Eye (tissue), 1 donor: Measurements from ENCODE around the gene HMG20A.
"Not testable (repeated sequence)": the region's sequence is repeated elsewhere in the genome, so short reads cannot be mapped to it uniquely, and the experiment has no call there.

Source experiments
- DNase-seq: peaks from one replicate; pipeline ENCODE4 v3.0.0-alpha.2; 2015

HMG20A gene

GRCh38 chr15:77409259-77410156, 11.2 kb upstream of the HMG20A start:
- no peak for DNase-seq

DNA sequence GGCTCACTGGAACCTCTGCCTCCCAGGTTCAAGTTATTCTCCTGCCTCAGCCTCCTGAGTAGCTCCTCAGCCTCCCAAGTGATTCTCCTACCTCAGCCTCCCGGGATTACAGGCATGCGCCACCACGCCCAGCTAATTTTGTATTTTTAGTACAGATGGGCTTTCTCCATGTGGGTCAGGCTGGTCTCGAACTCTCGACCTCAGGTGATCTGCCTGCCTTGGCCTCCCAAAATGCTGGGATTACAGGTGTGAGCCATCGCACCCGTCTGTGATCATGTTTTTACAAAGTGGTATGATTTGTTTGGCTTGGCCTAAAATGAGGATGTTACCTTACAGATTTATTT, 10.6 kb upstream of the HMG20A start:
- not testable (repeated sequence) for DNase-seq

DNA sequence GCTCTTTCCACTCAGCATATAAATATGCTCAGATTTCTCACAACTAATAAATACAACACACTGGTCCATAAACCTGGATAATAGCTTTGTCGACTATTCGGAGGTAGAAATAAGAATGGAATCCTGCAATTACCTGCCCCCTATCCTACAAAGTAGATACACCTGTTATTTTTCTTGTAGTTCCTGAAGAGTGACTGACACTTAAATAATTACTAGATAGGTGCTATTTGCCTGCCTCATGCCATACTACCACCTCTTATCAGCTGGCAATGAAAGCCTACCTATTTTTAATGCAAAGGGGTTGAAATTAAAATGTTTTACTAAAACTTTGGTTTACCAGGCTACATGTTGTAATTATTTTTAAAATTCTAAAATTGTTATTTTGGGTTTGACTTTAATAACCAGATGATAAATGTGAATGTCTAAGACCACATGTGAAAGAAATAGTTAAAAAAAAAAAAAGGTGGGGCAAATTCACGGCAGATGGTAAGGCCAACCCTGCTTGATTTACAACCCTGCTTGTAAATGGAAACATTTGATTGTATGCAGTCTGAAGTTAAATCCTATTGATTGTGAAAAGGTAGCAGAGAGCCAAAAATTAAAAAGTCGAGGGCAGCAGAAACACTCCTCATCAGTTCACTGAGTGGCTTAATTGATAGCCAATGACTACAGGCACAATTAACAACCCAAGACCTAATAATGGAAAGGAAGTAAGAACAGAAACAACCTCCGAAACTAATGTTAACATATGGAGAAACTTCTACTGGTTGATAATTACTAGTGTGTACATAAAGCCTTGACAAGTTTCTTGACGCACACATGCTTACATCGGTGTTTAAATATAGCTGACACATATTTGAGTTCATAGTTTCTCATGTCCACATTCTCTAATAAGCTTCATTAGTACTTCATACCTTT, 9.7 kb upstream of the HMG20A start:
- DNase-seq, result no peak

- DNase-seq, result no peak
Observed at GRCh38 chr15:77411619-77411976, 9.1 kb upstream of the HMG20A start.

DNA sequence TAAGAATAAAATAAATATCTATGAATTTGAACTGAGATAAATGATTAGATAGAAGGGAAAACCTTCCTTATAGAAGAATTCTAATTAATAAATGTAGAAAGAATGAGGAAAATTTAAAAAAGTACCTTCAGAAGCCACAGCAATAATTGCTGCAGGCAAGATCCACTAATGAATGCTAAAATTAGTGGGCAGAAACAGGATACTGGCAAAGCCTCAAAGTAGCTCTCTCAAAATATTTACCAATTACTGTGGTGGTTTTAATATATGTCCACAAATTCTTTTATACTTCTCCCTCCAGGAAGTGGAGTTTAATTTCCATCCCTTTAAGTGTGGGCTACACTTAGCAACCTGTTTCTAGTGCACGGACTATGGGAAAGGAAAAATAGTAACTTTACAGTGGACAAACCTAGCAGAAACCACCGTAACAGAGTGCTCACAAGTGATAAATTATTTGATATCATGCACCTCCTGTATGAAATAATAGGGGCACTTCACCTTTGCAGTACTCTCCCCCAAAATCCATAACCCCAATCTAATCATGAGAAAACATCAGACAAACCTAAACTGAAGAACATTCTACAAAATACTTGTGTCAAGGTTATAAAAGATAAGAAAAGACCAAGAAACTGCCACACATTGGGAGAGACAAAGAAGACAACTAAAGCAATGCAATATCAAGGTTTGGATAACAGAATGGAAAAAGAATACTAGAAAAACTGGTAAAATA, 7.6 kb upstream of the HMG20A start:
- no peak for DNase-seq

- DNase-seq, result no peak
Observed at GRCh38 chr15:77413699-77414349, 6.9 kb upstream of the HMG20A start.

DNA sequence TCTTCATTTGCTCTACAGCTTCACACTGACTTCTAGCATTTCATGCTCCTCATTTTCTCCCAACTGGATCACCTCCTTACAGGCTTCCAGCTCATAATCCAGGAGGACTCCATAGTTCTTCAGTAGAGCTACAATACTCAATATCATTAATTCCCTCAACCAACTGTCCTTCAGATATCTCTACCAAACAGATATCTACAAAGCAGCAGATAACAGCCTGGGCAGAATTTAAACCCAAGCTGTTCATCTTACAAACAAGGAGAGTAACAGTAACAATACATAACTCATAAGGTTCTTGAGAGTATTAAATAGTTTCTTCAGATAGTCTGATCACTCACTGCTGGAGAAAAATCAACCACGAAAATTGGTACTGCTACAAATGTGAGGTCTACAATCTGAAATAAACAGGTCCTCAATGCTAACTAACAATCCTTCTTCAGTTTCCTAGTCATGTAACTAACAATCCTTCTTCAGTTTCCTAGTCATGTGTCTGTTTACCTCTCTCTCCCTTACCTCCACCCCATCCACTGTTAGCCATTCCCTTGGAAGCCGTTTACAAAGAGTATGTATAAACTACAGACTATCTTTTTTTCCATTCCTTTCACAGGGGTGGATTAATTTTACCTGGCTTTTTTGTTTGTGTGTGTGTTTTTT, 5.8 kb upstream of the HMG20A start:
- DNase-seq, result no peak

- DNase-seq, result no peak
Observed at GRCh38 chr15:77415450-77416147, 5.1 kb upstream of the HMG20A start.

GRCh38 chr15:77416148-77416455, 4.6 kb upstream of the HMG20A start:
- no peak for DNase-seq

GRCh38 chr15:77416954-77417353, 3.7 kb upstream of the HMG20A start:
- DNase-seq, result no peak

DNA sequence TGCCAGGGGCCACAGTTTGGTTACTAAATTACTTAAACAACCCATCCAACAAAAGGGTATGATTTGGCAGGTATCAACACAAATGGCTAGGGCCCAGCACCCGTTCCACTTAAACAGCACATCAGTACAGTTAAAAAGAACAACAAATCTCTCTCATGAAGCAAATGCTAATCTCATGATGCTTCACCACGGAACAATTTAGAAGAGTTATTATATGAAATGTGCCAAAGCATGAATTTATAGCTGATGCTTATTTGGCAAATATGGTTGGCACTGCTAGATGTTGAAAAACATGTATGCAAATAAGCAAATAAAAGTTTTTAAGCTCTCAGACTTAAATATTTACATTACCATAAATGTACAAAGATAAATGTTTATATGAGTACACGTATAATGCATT, 3.1 kb upstream of the HMG20A start:
- no peak for DNase-seq

GRCh38 chr15:77418391-77418965, 2.2 kb upstream of the HMG20A start:
- no peak for DNase-seq

DNA sequence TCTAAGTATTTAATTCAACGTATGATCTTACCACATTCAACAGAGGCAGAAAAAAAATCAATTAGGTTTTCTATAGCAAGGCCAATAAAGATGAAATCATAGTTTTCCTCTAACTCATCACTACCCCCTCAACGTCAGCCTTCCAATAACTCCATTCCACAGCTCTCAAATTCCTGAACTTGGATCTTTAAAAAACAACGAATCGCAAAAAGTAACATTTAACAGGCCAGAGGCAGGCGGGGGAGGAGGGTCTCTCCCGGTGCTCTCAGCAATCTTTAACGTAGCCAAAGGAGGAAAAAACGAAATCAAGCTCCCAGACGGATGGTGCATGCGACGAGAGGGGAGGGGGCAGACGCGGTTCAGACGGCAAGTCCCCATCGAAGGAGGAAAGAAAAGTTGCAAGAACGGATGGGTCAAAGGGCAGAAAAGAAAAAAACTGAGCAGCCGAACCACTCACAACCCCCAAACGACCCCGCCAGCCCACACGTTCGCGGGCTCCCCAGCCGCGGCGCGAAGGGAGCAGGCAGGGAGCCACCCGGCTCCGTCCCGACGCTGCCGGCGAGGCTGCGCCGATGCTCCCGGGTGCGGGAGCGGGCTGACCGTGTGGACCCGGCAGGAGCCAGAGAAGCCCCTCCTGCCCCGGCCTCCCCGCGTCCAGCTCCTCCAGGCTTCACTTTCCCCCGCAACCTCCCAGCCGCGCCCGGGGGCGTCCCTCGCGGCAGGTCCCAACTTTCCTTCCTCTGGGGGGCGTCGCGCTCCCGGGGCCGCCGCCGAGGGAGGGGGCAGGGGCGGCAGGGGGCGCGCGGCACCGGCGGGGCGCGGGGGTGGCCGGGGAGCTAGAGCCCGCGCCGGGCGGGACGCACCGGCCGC, 1.5 kb upstream of the HMG20A start:
- DNase-seq, result peak; percentile 81

DNA sequence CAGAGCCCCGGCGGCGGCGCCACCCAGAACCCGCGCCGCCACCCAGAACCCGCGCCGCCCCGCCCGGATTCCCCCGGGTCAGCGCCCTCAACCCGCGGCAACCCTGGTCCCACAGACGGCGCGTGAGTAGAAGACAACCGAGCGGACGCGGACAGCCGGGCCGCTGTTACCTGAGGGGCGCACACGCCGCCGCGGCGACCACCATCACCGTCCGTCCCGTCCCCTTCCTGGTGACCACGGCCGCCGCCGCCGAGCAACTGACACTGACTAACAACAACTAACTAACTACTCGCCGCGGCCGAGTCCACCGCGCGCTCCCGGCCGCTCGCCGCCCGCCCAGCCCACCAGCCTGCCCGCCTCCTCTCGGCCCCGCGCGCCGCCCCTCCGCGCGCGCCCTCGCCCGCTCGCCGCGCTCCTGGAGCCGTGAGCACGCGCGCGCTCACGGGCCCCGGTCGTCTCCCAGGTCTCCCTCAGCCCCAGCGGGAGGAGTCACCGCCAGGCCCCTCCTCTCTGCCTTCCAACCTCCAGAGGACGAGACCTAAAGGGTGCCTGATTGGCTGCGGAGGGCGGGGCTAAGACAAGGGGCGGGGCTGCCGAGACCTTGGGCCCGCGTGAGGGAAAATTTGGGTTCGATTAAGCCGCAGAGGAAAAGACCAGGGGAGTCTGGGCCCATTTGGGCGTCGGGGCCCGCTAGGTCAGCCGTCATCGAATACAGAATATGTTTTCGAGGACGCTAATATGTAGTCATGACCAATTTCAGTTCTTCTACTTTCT, 665 bp upstream of the HMG20A start, which contains the start of gene PEAK1:
PEAK1 (minus strand) TSS at position 269 of the 774 bp plus-strand sequence. CDS start 238,178 bp downstream, outside the sequence.
- peak; percentile 100 for DNase-seq

GRCh38 chr15:77421370-77421700, 647 bp downstream of the HMG20A start:
- no peak for DNase-seq

DNA sequence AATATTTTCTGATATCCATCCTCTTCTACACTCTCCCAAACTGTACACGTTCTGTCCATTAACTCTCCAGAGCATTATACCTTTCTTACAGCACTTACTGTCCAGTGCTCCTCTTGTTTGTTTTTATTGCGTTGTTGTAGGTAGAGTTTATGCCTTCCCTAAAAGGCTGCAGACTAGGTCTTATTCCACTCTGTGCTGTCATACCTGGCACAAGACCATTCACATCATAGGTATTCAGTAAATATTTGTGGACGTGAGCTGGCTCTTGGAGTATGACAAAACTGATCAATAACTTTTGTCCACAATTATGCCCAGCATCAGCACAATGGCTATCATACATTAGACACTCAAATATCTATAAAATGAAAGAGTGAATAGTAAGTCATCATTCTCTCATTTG, 4.4 kb downstream of the HMG20A start:
- no peak for DNase-seq

DNA sequence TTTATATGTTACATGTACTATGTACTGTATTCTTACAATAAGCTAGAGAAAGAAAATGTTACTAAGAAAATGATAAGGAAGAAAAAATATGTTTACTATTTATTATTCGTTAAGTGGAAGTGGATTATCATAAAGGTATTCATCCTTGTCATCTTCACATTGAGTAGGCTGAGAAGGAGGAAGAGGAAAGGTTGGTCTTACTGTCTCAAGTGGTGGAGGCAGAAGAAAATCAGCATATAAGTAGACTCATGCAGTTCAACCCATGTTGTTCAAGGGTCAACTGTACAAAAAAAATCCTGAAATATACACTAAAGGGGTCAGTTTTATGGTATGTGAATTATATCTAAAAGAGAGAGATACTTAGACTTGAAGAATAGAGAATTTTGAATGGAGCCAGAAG, 5.7 kb downstream of the HMG20A start:
- DNase-seq, result no peak

DNA sequence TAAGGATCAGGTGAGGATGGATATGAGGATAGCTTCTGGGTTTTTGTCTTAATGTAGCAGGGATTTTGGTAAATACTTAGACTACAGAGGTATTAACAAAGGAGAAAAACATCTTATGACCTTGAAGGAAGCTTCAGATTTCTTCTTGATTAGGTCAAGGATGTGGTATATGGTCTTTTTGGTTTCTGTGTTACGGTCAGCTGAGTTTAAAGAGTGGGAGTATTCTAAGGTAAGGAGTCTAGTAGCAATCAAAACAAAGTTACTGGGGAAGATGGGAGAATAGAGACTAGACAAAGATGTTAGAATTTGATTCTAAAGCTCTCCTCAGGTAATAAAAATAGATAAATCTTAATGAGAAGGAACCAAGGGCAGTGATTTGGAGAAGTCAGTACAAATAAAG, 6.2 kb downstream of the HMG20A start:
- DNase-seq, result no peak

DNA sequence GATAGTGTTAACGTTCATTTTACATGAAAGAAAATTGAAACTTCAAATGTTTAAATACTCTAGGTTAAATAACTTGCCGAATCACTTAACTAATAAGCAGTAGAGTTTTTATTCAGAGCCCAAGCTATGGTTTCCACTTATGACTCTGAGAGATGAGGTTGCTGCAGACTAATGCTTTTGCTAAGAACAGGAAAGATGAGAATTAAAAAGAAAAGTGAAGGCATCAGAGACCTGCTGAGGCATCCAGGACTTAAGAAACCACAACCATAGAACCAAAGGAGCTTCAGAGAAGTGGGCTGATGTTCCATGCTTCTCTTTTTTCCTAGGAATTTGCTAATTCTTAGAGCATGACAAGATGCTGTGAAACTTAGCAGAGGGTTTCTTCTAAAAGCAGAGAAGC, 9.5 kb downstream of the HMG20A start:
- DNase-seq, result no peak

DNA sequence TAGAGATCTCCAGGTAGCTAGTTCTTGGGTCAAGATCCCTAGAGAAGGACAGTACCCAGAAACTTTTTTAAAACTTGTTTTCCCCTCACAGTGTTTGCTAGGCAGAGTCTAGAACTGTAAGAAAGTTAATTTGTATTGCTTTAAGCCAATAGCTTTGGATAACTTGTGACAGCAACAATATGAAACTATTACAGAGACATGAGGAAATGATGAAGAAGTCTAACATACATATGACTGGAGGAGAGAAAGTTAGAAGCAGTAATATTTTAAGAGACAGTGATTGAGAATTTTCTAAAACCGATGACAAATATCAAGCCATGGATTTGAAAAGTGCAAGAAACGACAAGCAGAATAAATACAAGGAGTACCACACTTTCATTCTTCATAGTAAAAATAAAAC, 10.0 kb downstream of the HMG20A start:
- DNase-seq, result no peak
